ENCODE measurements around the gene RAB7B.

Gene RAB7B

DNA sequence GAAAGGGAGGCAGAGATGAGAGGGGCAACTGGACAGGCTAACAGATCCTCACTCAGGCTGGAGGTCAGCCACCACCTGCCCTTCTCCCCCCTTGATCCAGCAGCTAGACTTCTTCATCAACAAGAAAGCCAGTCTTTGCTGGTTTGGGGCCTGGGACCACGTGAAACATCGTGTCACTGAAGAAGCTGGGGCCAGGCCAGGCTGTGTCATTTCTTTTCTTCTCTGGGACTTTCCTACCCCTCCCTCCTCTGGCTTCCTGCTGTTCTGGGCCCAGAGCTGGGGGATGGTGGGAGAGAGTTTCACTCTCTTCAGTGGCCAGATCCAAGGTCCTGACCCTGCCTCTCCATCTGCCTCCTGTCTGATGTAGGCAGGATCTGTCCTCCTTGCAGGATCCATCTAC is 41.8 kb downstream of the RAB7B start:
- Mint-ChIP-seq H3K4me3 (no peak overlapping the region), H3K4me1 (peaks cover 17% of the 10 kb centered on the region), H3K27ac (no peak overlapping the region), H3K9me3 (no peaks in the 10 kb centered on the region), H3K36me3 (no peaks in the 10 kb centered on the region)
- ATAC-seq (peak; percentile 67), DNase-seq (ENCODE audit: low spot score in 2 of 2) (peak in 1 of 2 donors; percentile 55)

DNA sequence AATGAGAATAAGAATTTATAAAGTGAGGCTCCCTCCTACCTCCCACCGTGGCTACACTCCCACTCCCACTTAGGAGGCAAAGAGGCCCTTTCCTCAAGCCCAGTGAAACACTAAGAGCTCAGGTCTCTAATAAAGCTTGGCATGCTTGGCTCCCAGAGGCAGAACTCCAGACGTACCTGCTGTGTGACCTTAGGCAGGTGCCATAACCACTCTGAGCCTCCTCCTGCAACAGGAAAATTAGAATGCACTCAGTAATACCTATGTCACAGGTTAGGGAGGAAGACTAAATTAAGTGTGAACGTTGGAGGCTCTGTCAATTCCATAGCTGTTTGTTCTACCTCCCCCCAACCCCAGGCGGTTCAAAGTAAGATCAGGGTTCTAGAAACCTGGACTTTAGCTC is 43.4 kb downstream of the RAB7B start:
- ATAC-seq (no peak), DNase-seq (ENCODE audit: low spot score in 2 of 2) (no peak)
- Mint-ChIP-seq H3K9me3 (no peaks in the 10 kb centered on the region), H3K27ac (no peak overlapping the region), H3K36me3 (no peaks in the 10 kb centered on the region), H3K4me1 (peaks cover 17% of the 10 kb centered on the region), H3K4me3 (no peak overlapping the region)

DNA sequence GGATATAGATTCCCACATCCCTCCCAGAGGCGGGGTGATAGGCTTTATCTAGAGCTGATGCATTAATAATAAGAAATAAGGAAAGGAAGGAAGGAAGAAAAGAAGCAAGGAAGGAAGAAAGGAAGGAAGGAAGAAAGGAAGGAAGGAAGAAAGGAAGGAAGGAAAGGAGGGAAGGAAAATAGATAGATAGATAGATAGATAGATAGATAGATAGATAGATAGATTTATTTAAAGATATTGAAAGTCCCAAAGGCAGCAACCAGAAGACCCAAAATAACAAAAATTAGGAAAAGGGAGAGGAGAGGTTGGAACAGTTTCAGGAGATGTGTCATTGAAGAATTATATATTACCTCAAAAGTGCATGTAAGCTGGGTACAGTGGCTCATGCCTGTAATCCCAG is 47.7 kb downstream of the RAB7B start:
- DNase-seq (ENCODE audit: low spot score in 2 of 2) (no peak), ATAC-seq (no peak)
- no peaks in the 10 kb centered on the region for H3K4me1 Mint-ChIP-seq
- H3K4me3 Mint-ChIP-seq, result no peak overlapping the region
- no peaks in the 10 kb centered on the region for H3K9me3 Mint-ChIP-seq
- no peak overlapping the region for H3K27ac Mint-ChIP-seq
- no peaks in the 10 kb centered on the region for H3K36me3 Mint-ChIP-seq

DNA sequence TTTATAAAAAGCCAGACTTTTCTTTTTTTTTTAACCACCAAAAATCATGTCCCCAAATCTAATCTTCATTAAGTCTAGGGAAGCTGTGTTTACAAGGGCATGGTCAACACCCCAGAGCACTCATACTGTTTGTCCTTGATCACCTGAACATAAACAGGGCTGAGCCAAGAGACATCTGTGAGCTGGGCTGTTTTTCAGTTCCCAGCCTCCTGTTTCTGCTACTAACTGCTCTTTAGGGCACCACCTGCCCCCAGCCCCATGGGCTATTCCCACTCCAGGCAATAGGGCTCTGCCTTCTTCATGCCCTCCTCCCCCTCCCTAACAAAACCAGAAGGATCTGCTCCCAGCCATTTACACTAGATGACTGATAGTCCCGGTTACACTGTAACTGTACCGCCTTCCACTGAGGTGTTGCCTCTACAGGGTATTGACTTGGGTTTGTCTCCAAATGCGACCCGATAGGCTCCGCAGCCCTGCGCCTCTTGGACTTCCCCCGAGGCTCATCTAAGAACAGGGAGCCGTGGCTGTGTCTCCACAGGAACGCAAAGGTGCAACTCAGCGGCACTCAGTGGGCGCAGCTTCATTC is 48.3 kb downstream of the RAB7B start:
- no peaks in the 10 kb centered on the region for H3K36me3 Mint-ChIP-seq
- no peak overlapping the region for H3K4me3 Mint-ChIP-seq
- ATAC-seq (no peak), DNase-seq (ENCODE audit: low spot score in 2 of 2) (no peak)
- no peak overlapping the region for H3K27ac Mint-ChIP-seq
- no peaks in the 10 kb centered on the region for H3K9me3 Mint-ChIP-seq
- no peaks in the 10 kb centered on the region for H3K4me1 Mint-ChIP-seq

DNA sequence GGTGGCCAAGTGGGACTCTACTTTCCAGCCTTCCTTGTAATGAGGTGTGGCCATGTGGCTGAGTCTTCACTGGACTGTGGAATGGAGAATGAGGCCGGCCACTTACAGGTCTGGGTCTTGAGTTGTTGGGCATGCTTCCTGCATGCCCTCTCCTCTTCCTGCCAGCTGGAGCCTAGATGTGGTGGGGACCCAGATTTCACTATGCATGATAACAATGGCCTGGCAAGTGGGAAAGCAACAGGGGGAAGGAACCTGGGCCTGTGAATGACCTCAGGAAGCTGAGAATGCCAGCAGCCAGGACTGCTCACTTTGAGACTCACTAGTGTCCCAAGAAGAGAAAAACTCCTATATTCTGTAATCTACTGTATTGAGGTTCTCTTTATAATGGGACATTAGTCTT is 51.4 kb downstream of the RAB7B start:
- H3K9me3 Mint-ChIP-seq, result no peaks in the 10 kb centered on the region
- no peak overlapping the region for H3K27ac Mint-ChIP-seq
- H3K36me3 Mint-ChIP-seq, result no peaks in the 10 kb centered on the region
- no peak for DNase-seq (ENCODE audit: low spot score in 2 of 2)
- H3K4me1 Mint-ChIP-seq, result no peaks in the 10 kb centered on the region
- H3K4me3 Mint-ChIP-seq, result no peak overlapping the region
- no peak for ATAC-seq

DNA sequence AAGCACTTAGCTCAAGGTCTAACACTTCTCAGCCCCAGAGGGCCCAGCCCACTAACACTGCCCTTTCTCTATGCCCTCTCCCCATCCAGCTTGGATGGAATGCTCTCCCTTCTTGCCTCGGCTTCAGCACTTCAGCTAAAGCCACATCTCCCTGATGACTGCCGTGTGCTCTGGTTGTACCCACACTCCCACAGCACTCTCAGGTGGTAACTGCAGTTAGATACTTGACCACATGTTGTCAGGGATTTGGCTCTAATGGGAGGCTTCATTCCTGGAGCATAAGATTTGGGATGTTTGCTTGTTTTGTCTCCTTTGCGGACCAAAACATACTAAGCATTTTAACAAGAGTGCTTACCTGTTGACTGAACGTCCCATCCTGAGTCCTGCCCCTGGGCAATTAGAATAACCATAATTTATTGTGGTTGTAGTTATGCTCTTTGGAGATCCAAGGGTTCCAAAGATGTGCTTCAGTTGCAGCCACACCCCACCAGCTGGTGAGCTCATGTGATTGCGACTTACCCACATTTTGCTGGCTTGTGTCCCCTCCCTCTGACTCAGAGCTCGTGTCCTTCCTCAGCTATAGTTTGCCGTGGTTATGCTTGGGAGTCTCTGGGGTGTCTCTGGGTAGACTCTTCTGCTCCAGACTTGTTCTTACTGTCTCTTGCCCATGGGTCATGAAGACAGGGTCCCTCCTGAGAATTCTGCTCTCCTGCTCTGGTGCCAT is 52.2 kb downstream of the RAB7B start:
- H3K4me3 Mint-ChIP-seq, result no peak overlapping the region
- ATAC-seq, result no peak
- H3K36me3 Mint-ChIP-seq, result no peaks in the 10 kb centered on the region
- H3K9me3 Mint-ChIP-seq, result no peaks in the 10 kb centered on the region
- no peaks in the 10 kb centered on the region for H3K4me1 Mint-ChIP-seq
- H3K27ac Mint-ChIP-seq, result no peak overlapping the region
- DNase-seq (ENCODE audit: low spot score in 2 of 2), result no peak

DNA sequence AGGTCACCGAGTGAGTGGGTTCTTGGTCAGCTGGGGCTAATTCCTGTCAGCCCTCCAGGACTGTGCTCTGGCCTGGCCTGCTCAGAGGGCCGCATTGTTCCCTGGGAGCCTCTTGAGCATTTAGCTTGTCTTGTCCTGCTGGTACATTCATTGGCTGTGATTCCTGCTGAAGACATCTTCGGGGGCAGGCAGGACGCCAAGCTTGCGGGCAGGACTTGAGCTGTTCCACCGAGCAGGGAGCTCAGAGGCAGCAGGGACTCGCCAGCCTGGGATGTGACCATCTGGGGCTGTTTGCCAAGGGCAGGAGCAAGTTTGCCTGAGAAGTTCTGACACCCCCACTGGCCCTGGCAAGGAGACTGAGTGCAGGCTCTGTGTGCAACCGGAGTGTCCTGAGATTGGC is 52.9 kb downstream of the RAB7B start:
- H3K4me1 Mint-ChIP-seq, result no peaks in the 10 kb centered on the region
- DNase-seq (ENCODE audit: low spot score in 2 of 2) (no peak), ATAC-seq (no peak)
- H3K4me3 Mint-ChIP-seq, result no peak overlapping the region
- H3K36me3 Mint-ChIP-seq, result no peaks in the 10 kb centered on the region
- H3K9me3 Mint-ChIP-seq, result no peaks in the 10 kb centered on the region
- no peak overlapping the region for H3K27ac Mint-ChIP-seq

DNA sequence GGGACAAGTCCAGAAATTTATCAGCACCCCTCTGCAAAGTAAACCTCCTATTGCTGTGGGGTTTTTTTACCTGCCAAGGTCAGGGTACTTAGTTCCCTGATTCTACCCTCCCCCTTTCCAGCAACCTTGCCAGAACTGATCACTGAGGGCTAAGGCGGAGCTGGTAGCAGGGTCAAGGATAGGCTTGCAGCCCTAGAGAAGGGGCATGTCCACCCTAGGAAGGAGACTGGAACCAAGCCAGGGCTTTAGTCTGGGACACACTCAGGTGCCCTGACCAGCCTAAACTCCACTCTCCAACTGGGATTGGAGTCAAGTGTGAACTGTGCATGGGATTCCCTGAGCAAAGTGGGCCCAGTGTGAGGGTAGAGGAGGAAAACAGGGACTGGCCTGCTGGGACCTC is 53.4 kb downstream of the RAB7B start:
- no peak overlapping the region for H3K27ac Mint-ChIP-seq
- DNase-seq (ENCODE audit: low spot score in 2 of 2), result no peak
- H3K4me1 Mint-ChIP-seq, result no peaks in the 10 kb centered on the region
- ATAC-seq, result no peak
- H3K4me3 Mint-ChIP-seq, result no peak overlapping the region
- H3K36me3 Mint-ChIP-seq, result no peaks in the 10 kb centered on the region
- no peaks in the 10 kb centered on the region for H3K9me3 Mint-ChIP-seq

DNA sequence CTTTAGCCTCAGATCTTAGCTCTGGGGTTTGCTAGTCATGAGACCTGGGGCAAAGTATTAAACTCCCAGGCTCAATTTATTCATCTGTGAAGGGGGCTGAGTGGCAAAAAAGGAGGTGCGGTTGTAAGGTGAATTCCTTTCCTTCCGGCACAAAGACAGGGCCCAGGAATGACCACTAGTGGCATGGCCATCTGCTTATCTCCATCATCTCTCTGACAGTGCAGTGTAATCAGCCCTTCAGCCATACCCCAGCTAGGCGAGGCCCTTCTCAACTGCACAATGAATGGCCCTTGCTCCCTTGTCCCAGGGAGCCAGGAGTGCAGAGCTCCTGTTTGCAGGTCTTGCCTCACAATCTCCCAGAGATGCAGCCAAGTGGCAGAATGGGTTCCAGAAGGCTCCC is 54.3 kb downstream of the RAB7B start:
- no peak for DNase-seq (ENCODE audit: low spot score in 2 of 2)
- H3K9me3 Mint-ChIP-seq, result no peaks in the 10 kb centered on the region
- ATAC-seq, result no peak
- H3K4me3 Mint-ChIP-seq, result no peak overlapping the region
- H3K4me1 Mint-ChIP-seq, result no peaks in the 10 kb centered on the region
- H3K27ac Mint-ChIP-seq, result no peak overlapping the region
- no peaks in the 10 kb centered on the region for H3K36me3 Mint-ChIP-seq

DNA sequence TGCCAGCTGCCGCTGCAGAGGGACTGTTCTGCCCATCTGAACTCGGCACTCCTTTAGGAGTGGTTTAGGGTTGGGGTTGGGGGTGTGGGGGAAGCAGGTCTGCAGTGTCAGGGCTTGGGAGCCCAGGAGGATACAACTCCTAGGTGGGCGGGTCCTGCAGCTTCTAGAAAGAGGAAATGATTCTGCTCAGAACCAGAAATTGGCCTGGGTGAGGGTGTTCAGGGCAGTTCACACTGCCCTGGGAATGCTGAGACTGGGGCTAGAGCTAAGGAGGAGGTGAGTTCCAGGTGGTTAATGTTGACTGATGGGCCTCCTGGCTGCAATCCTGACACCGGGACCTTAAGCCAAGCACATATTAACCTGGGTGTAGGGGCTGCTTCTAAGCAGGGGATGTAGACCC is 55.2 kb downstream of the RAB7B start:
- no peaks in the 10 kb centered on the region for H3K9me3 Mint-ChIP-seq
- no peak overlapping the region for H3K27ac Mint-ChIP-seq
- no peak overlapping the region for H3K4me3 Mint-ChIP-seq
- ATAC-seq, result no peak
- H3K4me1 Mint-ChIP-seq, result no peaks in the 10 kb centered on the region
- H3K36me3 Mint-ChIP-seq, result no peaks in the 10 kb centered on the region
- DNase-seq (ENCODE audit: low spot score in 2 of 2), result no peak

DNA sequence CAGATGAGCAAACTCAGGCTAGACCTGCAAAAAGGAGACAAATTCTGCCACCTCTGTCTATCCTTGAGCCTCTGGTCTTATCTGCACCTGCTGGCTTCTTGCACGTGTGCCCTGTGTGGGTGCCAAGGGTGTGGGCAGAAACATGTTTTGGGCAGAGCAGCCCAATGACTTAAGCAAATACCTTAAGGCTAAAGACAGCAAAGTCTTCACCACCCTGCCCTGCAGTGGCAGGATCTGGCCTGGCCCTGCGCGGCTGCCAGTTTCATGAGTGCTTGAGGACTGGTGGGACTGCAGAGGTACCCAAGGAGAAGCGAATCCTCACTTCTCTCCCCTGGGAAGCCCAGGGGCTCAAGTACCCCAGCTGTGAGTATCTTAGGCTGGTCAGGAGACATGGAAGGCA is 56.2 kb downstream of the RAB7B start:
- ATAC-seq, result no peak
- H3K9me3 Mint-ChIP-seq, result no peaks in the 10 kb centered on the region
- DNase-seq (ENCODE audit: low spot score in 2 of 2), result no peak
- no peak overlapping the region for H3K4me3 Mint-ChIP-seq
- no peak overlapping the region for H3K27ac Mint-ChIP-seq
- no peaks in the 10 kb centered on the region for H3K4me1 Mint-ChIP-seq
- H3K36me3 Mint-ChIP-seq, result no peaks in the 10 kb centered on the region

DNA sequence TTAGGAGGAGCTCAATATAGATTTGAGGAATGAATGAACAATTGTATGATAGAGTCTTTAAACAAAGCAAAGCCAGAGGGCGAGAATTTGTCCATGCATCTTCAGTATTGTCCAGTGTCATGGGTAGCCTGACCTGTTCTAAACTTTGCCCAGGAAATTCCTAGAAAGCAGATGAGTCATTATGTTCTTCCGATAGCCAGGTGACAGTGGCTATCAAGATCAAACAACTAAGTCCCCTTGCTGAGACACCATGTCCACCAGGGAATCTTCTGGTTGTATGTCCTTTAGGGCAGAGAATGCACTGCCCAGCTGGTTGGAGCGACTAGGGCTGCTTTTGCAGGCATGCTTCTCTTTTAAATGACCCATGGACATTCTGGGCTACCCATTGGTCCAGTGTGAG is 58.1 kb downstream of the RAB7B start:
- no peak overlapping the region for H3K27ac Mint-ChIP-seq
- H3K4me1 Mint-ChIP-seq, result no peaks in the 10 kb centered on the region
- ATAC-seq (no peak), DNase-seq (ENCODE audit: low spot score in 2 of 2) (no peak)
- H3K9me3 Mint-ChIP-seq, result no peaks in the 10 kb centered on the region
- H3K4me3 Mint-ChIP-seq, result no peak overlapping the region
- H3K36me3 Mint-ChIP-seq, result no peaks in the 10 kb centered on the region

DNA sequence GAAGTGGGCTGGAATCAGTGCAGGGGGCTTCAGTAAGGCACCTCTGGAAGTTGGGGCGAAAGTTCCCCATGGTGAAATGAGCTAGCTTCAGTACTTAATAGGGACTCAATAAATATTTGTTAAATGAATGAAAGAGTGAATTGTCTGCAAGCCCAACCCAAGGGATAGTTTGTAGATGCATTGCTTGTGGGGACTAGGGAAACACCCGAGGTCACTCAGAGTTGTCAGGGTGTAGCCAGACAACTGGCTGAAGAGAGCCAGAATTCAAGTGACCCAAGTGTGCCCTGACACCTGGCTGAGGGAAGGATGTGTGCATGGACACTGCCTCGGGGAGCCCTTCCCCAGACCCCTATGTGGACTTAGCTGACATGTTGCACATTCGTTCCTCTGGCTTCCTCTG is 58.7 kb downstream of the RAB7B start:
- DNase-seq (ENCODE audit: low spot score in 2 of 2) (no peak), ATAC-seq (no peak)
- no peak overlapping the region for H3K27ac Mint-ChIP-seq

DNA sequence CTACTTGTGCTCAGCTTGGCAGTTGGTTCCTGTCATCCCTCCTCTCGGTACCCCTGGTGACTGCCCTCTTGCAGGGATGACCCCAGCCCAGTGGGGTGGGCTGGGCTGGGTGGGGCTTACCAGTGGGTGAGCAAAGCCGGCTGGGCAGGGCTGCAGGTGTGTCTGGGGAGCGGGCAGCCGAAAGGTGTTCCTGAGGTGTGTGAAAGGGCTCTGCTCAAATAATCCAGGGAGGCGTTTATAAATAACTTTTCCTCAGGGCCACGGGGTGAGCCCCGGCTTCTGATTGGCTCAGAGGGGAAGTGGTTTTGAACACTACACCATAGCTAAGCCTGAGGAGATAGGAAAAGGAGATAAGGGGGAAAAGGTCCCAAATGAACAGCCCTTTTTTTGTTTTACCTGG is 60.0 kb downstream of the RAB7B start, which contains the start of gene SLC26A9:
Gene SLC26A9 (minus strand): TSS at position 212 of the 400 bp plus-strand sequence. CDS start 7,636 bp downstream, outside the sequence.
- ATAC-seq (no peak), DNase-seq (ENCODE audit: low spot score in 2 of 2) (no peak)
- Mint-ChIP-seq H3K4me1 (no peaks in the 10 kb centered on the region), H3K27ac (no peak within 1 kb of the TSS), H3K4me3 (no peak within 1 kb of the TSS), H3K9me3 (no peaks in the 10 kb centered on the region), H3K36me3 (no peaks in the 10 kb centered on the region)

More for the DNA sequence above, 58.7 kb downstream of the RAB7B start:
- Mint-ChIP-seq H3K36me3 (no peaks in the 10 kb centered on the region), H3K4me3 (no peak overlapping the region), H3K9me3 (no peaks in the 10 kb centered on the region), H3K4me1 (no peaks in the 10 kb centered on the region)

DNA sequence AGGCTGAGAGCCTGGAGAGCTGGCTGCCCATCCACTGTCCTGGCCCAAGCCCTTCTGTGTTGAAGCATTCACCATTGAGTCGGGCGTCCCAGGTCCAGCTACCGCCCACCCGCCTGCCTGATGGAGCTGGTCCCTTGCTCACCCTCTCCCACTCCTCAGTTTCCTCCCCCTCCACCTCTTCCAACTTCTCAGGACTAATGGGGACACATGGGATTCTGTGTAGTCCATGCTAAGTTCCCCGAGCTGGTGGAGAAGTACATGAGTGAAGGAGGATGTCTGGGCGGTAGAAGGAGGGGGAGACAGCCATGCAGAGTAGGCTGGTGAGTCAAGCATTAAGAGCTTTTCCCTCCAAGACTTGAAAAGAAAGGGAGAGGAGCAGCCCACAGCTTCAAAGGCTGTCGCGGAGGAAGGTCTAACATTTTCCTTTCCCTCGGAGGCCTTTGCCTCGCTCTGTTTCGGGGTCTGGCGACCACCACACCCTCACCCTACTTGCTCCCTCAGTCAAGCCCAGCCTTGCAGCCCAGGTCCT is 60.5 kb downstream of the RAB7B start:
- ATAC-seq, result no peak
- H3K27ac Mint-ChIP-seq, result no peak overlapping the region
- no peak for DNase-seq (ENCODE audit: low spot score in 2 of 2)
- H3K4me3 Mint-ChIP-seq, result no peak overlapping the region
- no peaks in the 10 kb centered on the region for H3K4me1 Mint-ChIP-seq
- no peaks in the 10 kb centered on the region for H3K9me3 Mint-ChIP-seq
- H3K36me3 Mint-ChIP-seq, result no peaks in the 10 kb centered on the region

DNA sequence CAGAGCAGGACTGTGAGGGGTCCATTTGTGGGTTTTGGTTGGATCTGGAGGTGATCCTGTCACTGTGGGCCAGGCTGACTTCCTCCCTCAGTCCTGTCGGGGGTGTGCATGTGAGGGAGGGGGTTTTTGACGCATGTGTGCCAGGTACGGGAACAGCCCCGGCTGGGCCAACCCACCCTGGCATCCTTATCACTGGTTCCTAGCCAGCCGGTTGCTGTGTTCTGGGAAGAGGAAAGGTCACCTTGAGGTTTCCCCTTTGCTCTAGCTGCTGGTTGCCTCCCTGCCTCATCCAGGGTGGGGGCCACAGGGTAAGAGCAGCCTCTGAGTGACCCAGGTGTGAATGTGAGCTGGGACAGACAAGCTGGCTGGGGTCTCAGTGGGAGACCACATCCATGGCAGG is 62.5 kb downstream of the RAB7B start:
- no peaks in the 10 kb centered on the region for H3K36me3 Mint-ChIP-seq
- H3K4me3 Mint-ChIP-seq, result no peak overlapping the region
- DNase-seq (ENCODE audit: low spot score in 2 of 2), result no peak
- no peak overlapping the region for H3K27ac Mint-ChIP-seq
- no peaks in the 10 kb centered on the region for H3K9me3 Mint-ChIP-seq
- no peak for ATAC-seq
- no peaks in the 10 kb centered on the region for H3K4me1 Mint-ChIP-seq
